ENCODE results near the gene CFAP68. TPM values are rescaled to one million over a fixed set of nuclear protein-coding genes. Genes with fewer than 3 reads are reported as not detected.

The CFAP68 gene
- total and polyA plus RNA-seq, 9 of the 15 experiments (the other 6 are each of a cell fraction or from before 2014, with no cell fraction given): 22.8 to 72.3 (median 52.5) TPM

- no peak for FAIRE-seq
- TF ChIP-seq ZNF146 (CRISPR knock-in tag; IDR thresholded peaks at IDR 0.05; ENCODE audit: unreplicated experiment): peak; percentile 73
- TF ChIP-seq TRIM28 (IDR thresholded peaks at IDR 0.05): no peak
- H4K20me1 ChIP-seq (replicated peaks; ENCODE audit: control insufficient read depth, insufficient read depth, low read length): no peaks in the 10 kb centered on the region
- in situ Hi-C loops (cut with MboI): loop anchor here (10.0 kb wide), 1 partner anchor 395 kb away; no protein-coding TSS in a partner anchor
- WGBS (ENCODE audit: insufficient coverage, low coverage, missing lambda C conversion rate): 76% methylated on average over 2 of the region's 3 CpGs
- intact Hi-C loops (cut with micrococcal nuclease): no loop called here
- no peak overlapping the region for H2AFZ ChIP-seq (ENCODE audit: low read depth, low read length)
- CTCF ChIA-PET (ENCODE audit: low intra/inter-chr PET ratio): interaction anchor here (0.7 kb wide), 1 partner anchor 182 kb away, joined by 3 read pairs; no protein-coding TSS in a partner anchor
- H3K4me2 ChIP-seq (ENCODE audit: insufficient read depth, low read length): no peak overlapping the region
- H3K9me3 ChIP-seq (replicated peaks; ENCODE audit: control insufficient read depth, insufficient read depth, low read depth, low read length): no peaks in the 10 kb centered on the region
- POLR2A ChIA-PET: interaction anchor here (1.6 kb wide), 1 partner anchor 9 kb away, joined by 4 read pairs; no protein-coding TSS in a partner anchor
- BruUV-seq (replicated peaks): no TSS peak
- no peaks in the 10 kb centered on the region for H3K4me1 ChIP-seq (replicated peaks in 1 of 2; ENCODE audit: control insufficient read depth in 2 of 2, insufficient read depth in 2 of 2, low read length in 2 of 2)
- H3K79me2 ChIP-seq (ENCODE audit: control insufficient read depth, insufficient read depth, low read length): no peaks in the 10 kb centered on the region
- H3K9me1 ChIP-seq (ENCODE audit: control insufficient read depth, insufficient read depth, low read length): no peaks in the 10 kb centered on the region
- DNase-seq (ENCODE audit: extremely low read depth in 1 of 4, low spot score in 3 of 4): no peak
- no peaks in the 10 kb centered on the region for H3K27me3 ChIP-seq (ENCODE audit: control insufficient read depth in 2 of 2, insufficient read depth in 2 of 2, low read length in 2 of 2)
- H3K36me3 ChIP-seq (ENCODE audit: control insufficient read depth, insufficient read depth, low read length): peaks cover 49% of the 10 kb centered on the region; the same call in 2 of the 3 replicates
- H3K9ac ChIP-seq (ENCODE audit: insufficient read depth in 1 of 2, low read depth in 2 of 2, low read length in 2 of 2): no peak overlapping the region
- ATAC-seq: no peak
- no peak overlapping the region for H3K27ac ChIP-seq (ENCODE audit: extremely low read depth, low read depth, low read length)
- H3K4me3 ChIP-seq: no peak overlapping the region
Observed at GRCh38 chr11:111849631-111850030, 29.7 kb upstream of the CFAP68 start.

GRCh38 chr11:111851067-111851466, 28.3 kb upstream of the CFAP68 start:
- Histone ChIP-seq H3K4me3 (no peak overlapping the region), H3K36me3 (ENCODE audit: control insufficient read depth, insufficient read depth, low read length) (peaks cover 44% of the 10 kb centered on the region; the same call in 2 of the 3 replicates), H3K4me1 (replicated peaks in 1 of 2; ENCODE audit: control insufficient read depth in 2 of 2, insufficient read depth in 2 of 2, low read length in 2 of 2) (no peaks in the 10 kb centered on the region), H2AFZ (ENCODE audit: low read depth, low read length) (no peak overlapping the region), H3K9ac (ENCODE audit: insufficient read depth in 1 of 2, low read depth in 2 of 2, low read length in 2 of 2) (no peak overlapping the region), H3K27me3 (ENCODE audit: control insufficient read depth in 2 of 2, insufficient read depth in 2 of 2, low read length in 2 of 2) (no peaks in the 10 kb centered on the region), H3K9me3 (replicated peaks; ENCODE audit: control insufficient read depth, insufficient read depth, low read depth, low read length) (no peaks in the 10 kb centered on the region), H3K79me2 (ENCODE audit: control insufficient read depth, insufficient read depth, low read length) (no peaks in the 10 kb centered on the region), H3K4me2 (ENCODE audit: insufficient read depth, low read length) (no peak overlapping the region), H3K27ac (ENCODE audit: extremely low read depth, low read depth, low read length) (no peak overlapping the region), H3K9me1 (ENCODE audit: control insufficient read depth, insufficient read depth, low read length) (no peaks in the 10 kb centered on the region), H4K20me1 (replicated peaks; ENCODE audit: control insufficient read depth, insufficient read depth, low read length) (no peaks in the 10 kb centered on the region)
- ChIA-PET CTCF (ENCODE audit: low intra/inter-chr PET ratio) (interaction anchor here (1.2 kb wide), 1 partner anchor 286 kb away, joined by 3 read pairs; no protein-coding TSS in a partner anchor), POLR2A (no interaction called here)
- intact Hi-C loops (cut with micrococcal nuclease) (no loop called here), in situ Hi-C loops (cut with MboI) (no loop called here)
- FAIRE-seq: no peak
- no TSS peak for BruUV-seq (replicated peaks)
- no peak for ATAC-seq
- 74% methylated on average over 7 of the region's 8 CpGs for WGBS (ENCODE audit: insufficient coverage, low coverage, missing lambda C conversion rate)
- no peak for DNase-seq (ENCODE audit: extremely low read depth in 1 of 4, low spot score in 3 of 4)
- TF ChIP-seq NCOA4 (IDR thresholded peaks at IDR 0.05; ENCODE audit: partially characterized antibody): no peak
- TF ChIP-seq SP2 (IDR thresholded peaks at IDR 0.05; ENCODE audit: extremely low read depth, low read depth, low read length, poor library complexity, severe bottlenecking): no peak
- no peak for TF ChIP-seq ZNF668 (CRISPR knock-in tag; IDR thresholded peaks at IDR 0.05)
- no peak for TF ChIP-seq TRIM25 (IDR thresholded peaks at IDR 0.05; ENCODE audit: borderline replicate concordance)
- no peak for TF ChIP-seq ZBTB26 (CRISPR knock-in tag; IDR thresholded peaks at IDR 0.05)
- TF ChIP-seq BRF2 (IDR thresholded peaks at IDR 0.05; ENCODE audit: borderline replicate concordance, insufficient read depth, insufficient read length): no peak
- no peak for TF ChIP-seq PHF20 (IDR thresholded peaks at IDR 0.05; ENCODE audit: partially characterized antibody)
- no peak for TF ChIP-seq HNRNPLL (IDR thresholded peaks at IDR 0.05; ENCODE audit: low read depth, low read length, poor library complexity, severe bottlenecking)
- TF ChIP-seq ZNF764 (CRISPR knock-in tag; IDR thresholded peaks at IDR 0.05; ENCODE audit: low read depth): no peak
- TF ChIP-seq ESRRA (IDR thresholded peaks at IDR 0.05; ENCODE audit: borderline replicate concordance, low read depth): no peak
